Rectal smooth muscle tissue (tissue), 1 donor: ENCODE results near the gene SLC2A6.

Experiments
- H3K27ac ChIP-seq: one replicate; pipeline ENCODE4 v1.7.0; 2013; ENCODE audit warnings: low read depth, low read length, inconsistent platforms
- H3K27me3 ChIP-seq: one replicate; pipeline ENCODE4 v1.7.0; 2013; ENCODE audit warnings: low read length; ENCODE audit not compliant: control insufficient read depth, insufficient read depth
- H3K36me3 ChIP-seq: one replicate; pipeline ENCODE4 v1.7.0; 2013; ENCODE audit warnings: low read length; ENCODE audit not compliant: control insufficient read depth, insufficient read depth
- H3K4me1 ChIP-seq: one replicate; pipeline ENCODE4 v1.7.0; 2013; ENCODE audit warnings: low read length; ENCODE audit not compliant: control insufficient read depth, insufficient read depth
- H3K4me3 ChIP-seq: one replicate; pipeline ENCODE4 v1.7.0; 2013; ENCODE audit warnings: low read length
- H3K9ac ChIP-seq: one replicate; pipeline ENCODE4 v1.7.0; 2013; ENCODE audit warnings: low read length

The SLC2A6 gene

DNA sequence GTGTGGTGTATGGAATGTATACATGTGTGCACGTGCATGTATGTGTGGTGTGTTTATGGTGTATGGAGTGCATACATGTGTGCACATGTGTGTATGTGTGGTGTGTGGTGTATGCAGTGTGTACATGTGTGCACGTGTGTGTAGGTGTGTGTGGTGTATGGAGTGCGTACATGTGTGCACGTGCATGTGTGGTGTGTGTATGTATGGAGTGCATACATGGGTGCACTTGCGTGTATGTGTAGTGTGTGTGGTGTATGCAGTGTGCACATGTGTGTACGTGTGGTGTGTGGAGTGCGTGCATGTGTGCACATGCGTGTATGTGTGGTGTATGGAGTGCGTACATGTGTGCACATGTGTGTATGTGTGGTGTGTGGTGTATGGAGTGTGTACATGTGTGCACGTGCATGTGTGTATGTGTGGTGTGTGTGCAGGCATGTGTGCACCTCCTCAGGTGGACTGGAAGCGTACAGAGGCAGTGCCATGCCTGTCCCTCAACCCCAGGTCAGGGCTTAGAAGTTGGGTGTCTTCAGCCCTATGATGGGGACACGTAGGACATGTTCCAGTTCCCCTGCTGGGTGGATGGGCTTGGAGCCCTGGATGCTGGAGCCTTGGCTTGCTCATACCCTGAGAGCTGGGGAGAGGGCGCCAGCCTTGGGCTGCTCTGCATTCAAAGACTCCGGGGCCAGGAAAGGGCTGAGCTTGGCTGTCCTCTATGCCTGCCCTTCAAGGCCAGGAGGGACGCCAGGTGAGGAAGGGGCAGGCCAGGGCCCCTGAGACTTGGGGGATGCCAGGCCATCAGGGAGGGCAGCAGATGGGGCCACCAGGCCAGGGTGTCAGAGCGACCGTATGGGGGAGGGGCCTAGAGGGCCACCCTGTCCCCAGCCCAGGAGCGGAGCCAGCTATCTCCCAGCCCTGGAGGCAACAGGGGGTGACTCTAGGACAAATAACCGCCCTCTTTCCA, 33.6 kb upstream of the SLC2A6 start:
- H3K27ac ChIP-seq = no peak overlapping the region
- H3K9ac ChIP-seq = no peak overlapping the region
- no peaks in the 10 kb centered on the region for H3K4me1 ChIP-seq
- H3K36me3 ChIP-seq = no peaks in the 10 kb centered on the region
- H3K4me3 ChIP-seq = no peak overlapping the region
- H3K27me3 ChIP-seq = peaks cover 4% of the 10 kb centered on the region

GRCh38 chr9:133511607-133512006, 32.7 kb upstream of the SLC2A6 start:
- no peaks in the 10 kb centered on the region for H3K36me3 ChIP-seq
- no peak overlapping the region for H3K9ac ChIP-seq
- H3K27me3 ChIP-seq = peaks cover 4% of the 10 kb centered on the region
- no peak overlapping the region for H3K27ac ChIP-seq
- H3K4me3 ChIP-seq = no peak overlapping the region
- no peaks in the 10 kb centered on the region for H3K4me1 ChIP-seq

GRCh38 chr9:133510926-133511505, 32.1 kb upstream of the SLC2A6 start:
- Histone ChIP-seq H3K36me3 (no peaks in the 10 kb centered on the region), H3K27me3 (peaks cover 4% of the 10 kb centered on the region), H3K4me3 (no peak overlapping the region), H3K4me1 (no peaks in the 10 kb centered on the region), H3K9ac (no peak overlapping the region), H3K27ac (no peak overlapping the region)

DNA sequence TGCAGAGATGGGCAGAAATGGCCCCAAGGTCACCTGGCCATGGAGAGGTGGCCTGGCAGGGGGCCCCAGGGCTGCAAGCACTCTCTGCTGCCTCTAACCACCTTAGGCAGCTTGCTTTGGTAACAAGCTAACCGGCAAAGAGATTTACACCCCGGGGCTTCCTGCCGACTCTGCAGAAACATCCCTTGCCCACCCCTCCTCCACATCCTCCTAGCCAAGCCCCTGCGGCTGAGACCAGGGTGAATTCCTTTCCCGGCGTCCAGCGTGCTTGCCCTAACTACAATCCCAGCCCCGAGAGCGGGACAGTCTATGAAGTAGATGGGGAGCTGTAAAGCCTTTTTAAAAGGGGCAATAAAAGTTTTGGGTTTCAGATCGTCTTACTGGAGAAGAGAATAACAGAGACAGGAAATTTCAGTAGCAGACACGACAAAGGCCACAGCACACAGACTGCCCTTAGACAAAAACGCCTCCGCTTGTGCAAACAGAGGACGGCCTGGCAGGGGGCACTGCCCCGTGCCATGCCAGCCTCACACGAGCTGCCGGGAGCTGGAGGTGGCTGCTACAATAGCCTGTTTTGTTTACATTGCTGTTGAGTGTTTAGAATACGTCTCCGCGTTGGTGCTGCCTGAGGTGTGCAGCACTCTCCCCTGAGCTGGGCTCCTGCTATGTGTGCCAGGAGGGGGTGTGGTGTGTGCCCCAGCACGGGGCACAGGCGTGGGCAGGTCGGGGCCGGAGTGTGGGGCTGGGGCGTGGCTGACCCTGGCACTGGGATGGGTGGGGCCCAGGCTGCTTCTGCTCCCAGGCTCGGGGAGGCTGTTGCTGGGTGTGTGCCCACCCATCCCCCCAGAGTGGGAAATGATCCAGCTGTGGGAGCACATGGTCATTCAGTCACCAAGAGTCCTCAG, 30.5 kb upstream of the SLC2A6 start:
- no peaks in the 10 kb centered on the region for H3K4me1 ChIP-seq
- peaks cover 4% of the 10 kb centered on the region for H3K27me3 ChIP-seq
- H3K36me3 ChIP-seq = no peaks in the 10 kb centered on the region
- no peak overlapping the region for H3K27ac ChIP-seq
- H3K4me3 ChIP-seq = peak overlapping the region; percentile 27
- no peak overlapping the region for H3K9ac ChIP-seq

DNA sequence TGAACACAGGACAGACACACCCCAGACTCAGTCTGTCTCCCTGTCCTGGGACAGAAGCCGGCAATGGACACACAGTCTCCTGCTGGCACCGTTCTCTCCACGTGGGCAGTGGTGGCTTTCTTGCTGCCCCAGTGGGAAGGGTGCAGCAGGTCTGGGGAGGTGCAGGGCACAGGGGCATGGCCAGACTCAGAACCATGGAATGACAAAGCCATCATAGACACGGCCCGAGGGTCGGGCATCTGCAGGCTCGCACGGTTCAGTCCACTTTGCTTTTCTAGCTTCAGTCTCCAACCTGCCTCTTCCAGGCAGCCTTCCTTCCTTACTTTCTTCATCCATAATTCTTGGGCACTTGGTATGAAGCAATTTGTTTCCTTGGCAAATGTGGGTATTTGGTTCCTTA, 29.1 kb upstream of the SLC2A6 start:
- no peaks in the 10 kb centered on the region for H3K4me1 ChIP-seq
- no peaks in the 10 kb centered on the region for H3K36me3 ChIP-seq
- H3K9ac ChIP-seq = no peak overlapping the region
- H3K27ac ChIP-seq = no peak overlapping the region
- peaks cover 4% of the 10 kb centered on the region for H3K27me3 ChIP-seq
- no peak overlapping the region for H3K4me3 ChIP-seq

GRCh38 chr9:133507246-133507965, 28.5 kb upstream of the SLC2A6 start:
- Histone ChIP-seq H3K9ac (no peak overlapping the region), H3K27me3 (peaks cover 4% of the 10 kb centered on the region), H3K4me1 (no peaks in the 10 kb centered on the region), H3K36me3 (no peaks in the 10 kb centered on the region), H3K27ac (no peak overlapping the region), H3K4me3 (no peak overlapping the region)

DNA sequence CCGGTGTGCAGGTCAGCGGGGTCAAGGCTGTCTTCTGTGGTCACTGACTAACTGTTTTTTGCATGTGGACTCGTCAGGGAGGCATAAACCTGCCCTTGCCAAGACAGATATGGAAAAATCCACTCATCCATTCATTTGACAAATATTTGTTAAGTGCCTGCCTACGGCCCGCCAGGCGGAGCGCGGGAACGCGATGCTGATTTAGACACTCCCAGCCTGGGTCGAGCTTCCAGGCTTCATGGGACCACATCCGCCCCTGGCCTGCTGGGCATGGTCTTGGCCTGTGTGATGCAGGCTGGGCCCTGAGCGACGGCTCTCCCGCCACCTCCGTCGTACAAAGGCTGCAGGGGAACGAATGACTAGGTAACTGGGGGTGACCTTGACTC, 27.7 kb upstream of the SLC2A6 start:
- H3K4me1 ChIP-seq = no peaks in the 10 kb centered on the region
- no peak overlapping the region for H3K9ac ChIP-seq
- H3K27ac ChIP-seq = no peak overlapping the region
- H3K27me3 ChIP-seq = peaks cover 4% of the 10 kb centered on the region
- H3K36me3 ChIP-seq = no peaks in the 10 kb centered on the region
- H3K4me3 ChIP-seq = no peak overlapping the region

GRCh38 chr9:133505901-133506652, 27.2 kb upstream of the SLC2A6 start:
- Histone ChIP-seq H3K36me3 (no peaks in the 10 kb centered on the region), H3K9ac (no peak overlapping the region), H3K4me3 (no peak overlapping the region), H3K4me1 (no peaks in the 10 kb centered on the region), H3K27ac (no peak overlapping the region), H3K27me3 (peaks cover 4% of the 10 kb centered on the region)

- H3K27me3 ChIP-seq = peaks cover 4% of the 10 kb centered on the region
- no peak overlapping the region for H3K27ac ChIP-seq
- no peaks in the 10 kb centered on the region for H3K36me3 ChIP-seq
- no peaks in the 10 kb centered on the region for H3K4me1 ChIP-seq
- H3K9ac ChIP-seq = no peak overlapping the region
- no peak overlapping the region for H3K4me3 ChIP-seq
Observed at GRCh38 chr9:133505186-133505830, 26.4 kb upstream of the SLC2A6 start.

- Histone ChIP-seq H3K9ac (no peak overlapping the region), H3K36me3 (no peaks in the 10 kb centered on the region), H3K4me1 (no peaks in the 10 kb centered on the region), H3K27ac (no peak overlapping the region), H3K4me3 (no peak overlapping the region), H3K27me3 (no peaks in the 10 kb centered on the region)
Observed at GRCh38 chr9:133502112-133502511, 23.2 kb upstream of the SLC2A6 start.

DNA sequence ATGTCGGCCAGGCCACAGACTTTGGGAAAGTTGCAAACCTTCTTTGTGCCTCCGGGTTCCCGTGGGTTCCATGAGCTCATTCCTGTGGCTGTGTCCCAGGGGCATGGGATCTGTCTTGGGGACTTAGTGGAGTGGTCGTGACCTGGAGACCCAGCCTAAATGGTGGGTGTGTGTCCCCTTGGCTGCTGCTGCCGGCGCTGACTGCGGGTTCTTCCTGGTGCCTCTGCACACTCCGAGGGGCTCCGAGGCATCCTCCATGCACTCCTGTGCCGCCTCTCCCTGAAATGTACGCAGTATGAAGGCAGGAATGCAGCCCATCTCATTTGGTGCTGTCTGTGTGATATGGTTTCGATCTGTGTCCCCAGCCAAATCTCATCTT, 21.0 kb upstream of the SLC2A6 start:
- Histone ChIP-seq H3K4me1 (no peaks in the 10 kb centered on the region), H3K27ac (no peak overlapping the region), H3K27me3 (peaks cover 3% of the 10 kb centered on the region), H3K4me3 (no peak overlapping the region), H3K36me3 (no peaks in the 10 kb centered on the region), H3K9ac (no peak overlapping the region)
